ENCODE data around the gene HEBP2.

HEBP2 gene

GRCh38 chr6:138418118-138418742 is 14.2 kb downstream of the HEBP2 start:
- H3K4me3 ChIP-seq: no peak overlapping the region
- no peak for TF ChIP-seq CTCF (IDR thresholded peaks at IDR 0.05)
- DNase-seq (ENCODE audit: low spot score): no peak

GRCh38 chr6:138419766-138420165 is 15.7 kb downstream of the HEBP2 start:
- Histone ChIP-seq H3K4me3 (no peak overlapping the region), H3K27ac (no peak overlapping the region)
- no peak for DNase-seq (ENCODE audit: low spot score)
- no peak for TF ChIP-seq CTCF (IDR thresholded peaks at IDR 0.05)

More at GRCh38 chr6:138418118-138418742, 14.2 kb downstream of the HEBP2 start:
- no peak overlapping the region for H3K27ac ChIP-seq

DNA sequence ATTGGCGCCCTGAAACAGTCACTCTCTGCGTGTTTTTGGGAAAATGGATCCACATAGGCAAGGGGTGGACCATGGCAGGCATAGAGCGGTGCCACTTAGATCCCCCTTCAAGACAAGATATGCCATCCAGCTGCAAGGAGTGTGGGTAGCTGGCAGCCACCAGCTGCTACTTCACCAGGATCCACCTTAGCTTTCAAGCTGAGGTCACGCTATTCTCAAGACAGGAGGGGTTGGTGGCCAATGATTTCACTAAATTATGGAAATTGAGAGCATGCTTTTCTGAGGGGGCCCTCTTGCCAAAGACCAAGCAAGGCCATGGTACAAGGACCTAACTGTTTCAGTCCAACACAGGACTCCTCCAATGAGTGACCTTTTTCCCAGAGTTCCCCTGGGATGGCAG is 16.3 kb downstream of the HEBP2 start:
- Histone ChIP-seq H3K4me3 (no peak overlapping the region), H3K27ac (no peak overlapping the region)
- no peak for DNase-seq (ENCODE audit: low spot score)
- TF ChIP-seq CTCF (IDR thresholded peaks at IDR 0.05): no peak

GRCh38 chr6:138421089-138421488 is 17.1 kb downstream of the HEBP2 start:
- Histone ChIP-seq H3K27ac (no peak overlapping the region), H3K4me3 (no peak overlapping the region)
- no peak for TF ChIP-seq CTCF (IDR thresholded peaks at IDR 0.05)
- no peak for DNase-seq (ENCODE audit: low spot score)

DNA sequence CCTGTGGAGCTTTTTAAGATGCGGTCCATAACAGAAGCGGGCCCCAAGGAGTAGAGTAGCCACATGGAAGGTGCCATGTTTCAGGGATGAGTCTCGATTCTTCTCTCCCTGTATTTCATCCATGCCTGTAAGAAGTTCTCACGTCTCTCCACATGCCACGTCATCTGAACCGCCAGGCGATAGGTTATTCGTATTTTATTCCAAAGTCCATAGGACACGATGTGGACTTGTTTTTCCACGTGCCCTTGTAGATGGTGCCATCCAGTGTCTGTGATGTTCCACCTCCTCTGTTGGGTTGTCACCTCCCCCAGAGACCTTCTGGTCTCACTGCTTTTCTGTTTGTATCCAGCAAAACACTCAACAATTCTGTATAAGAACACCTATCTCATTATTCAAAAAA is 17.6 kb downstream of the HEBP2 start:
- no peak for DNase-seq (ENCODE audit: low spot score)
- Histone ChIP-seq H3K27ac (no peak overlapping the region), H3K4me3 (no peak overlapping the region)
- no peak for TF ChIP-seq CTCF (IDR thresholded peaks at IDR 0.05)

- TF ChIP-seq CTCF (IDR thresholded peaks at IDR 0.05): no peak
Measured at GRCh38 chr6:138422861-138423260, 18.8 kb downstream of the HEBP2 start.

More at GRCh38 chr6:138422861-138423260, 18.8 kb downstream of the HEBP2 start:
- DNase-seq (ENCODE audit: low spot score): no peak
- no peak overlapping the region for H3K4me3 ChIP-seq
- H3K27ac ChIP-seq: no peak overlapping the region

Data from coronary artery (tissue), 2 donors.